ENCODE results near the gene DDX20.

The DDX20 gene

GRCh38 chr1:111742938-111743549 lies 12.7 kb upstream of the DDX20 start:
- no peak for TF ChIP-seq CTCF (IDR thresholded peaks at IDR 0.05; ENCODE audit: poor library complexity, severe bottlenecking)
- Histone ChIP-seq H3K4me3 (ENCODE audit: severe bottlenecking) (no peak overlapping the region), H3K27me3 (ENCODE audit: insufficient read depth, poor library complexity, severe bottlenecking) (peaks cover 7% of the 10 kb centered on the region), H3K27ac (ENCODE audit: poor library complexity, severe bottlenecking) (no peak overlapping the region), H3K36me3 (ENCODE audit: low read depth) (no peaks in the 10 kb centered on the region), H3K9me3 (ENCODE audit: severe bottlenecking) (no peaks in the 10 kb centered on the region), H3K4me1 (ENCODE audit: insufficient read depth, poor library complexity, severe bottlenecking) (no peaks in the 10 kb centered on the region)
- ATAC-seq (ENCODE audit: low read depth), result no peak
- DNase-seq (ENCODE audit: low spot score), result no peak

- H3K4me3 ChIP-seq (ENCODE audit: severe bottlenecking), result no peak overlapping the region
- peaks cover 7% of the 10 kb centered on the region for H3K27me3 ChIP-seq (ENCODE audit: insufficient read depth, poor library complexity, severe bottlenecking)
- H3K27ac ChIP-seq (ENCODE audit: poor library complexity, severe bottlenecking), result no peak overlapping the region
- no peaks in the 10 kb centered on the region for H3K4me1 ChIP-seq (ENCODE audit: insufficient read depth, poor library complexity, severe bottlenecking)
- no peak for DNase-seq (ENCODE audit: low spot score)
- H3K36me3 ChIP-seq (ENCODE audit: low read depth), result no peaks in the 10 kb centered on the region
- TF ChIP-seq CTCF (IDR thresholded peaks at IDR 0.05; ENCODE audit: poor library complexity, severe bottlenecking), result no peak
- no peaks in the 10 kb centered on the region for H3K9me3 ChIP-seq (ENCODE audit: severe bottlenecking)
- no peak for ATAC-seq (ENCODE audit: low read depth)
These were observed 12.0 kb upstream of the DDX20 start for GRCh38 chr1:111743679-111744101.

- ATAC-seq (ENCODE audit: low read depth) (no peak), DNase-seq (ENCODE audit: low spot score) (no peak)
- no peak overlapping the region for H3K4me3 ChIP-seq (ENCODE audit: severe bottlenecking)
- TF ChIP-seq CTCF (IDR thresholded peaks at IDR 0.05; ENCODE audit: poor library complexity, severe bottlenecking), result no peak
- H3K4me1 ChIP-seq (ENCODE audit: insufficient read depth, poor library complexity, severe bottlenecking), result no peaks in the 10 kb centered on the region
- H3K9me3 ChIP-seq (ENCODE audit: severe bottlenecking), result no peaks in the 10 kb centered on the region
- H3K36me3 ChIP-seq (ENCODE audit: low read depth), result no peaks in the 10 kb centered on the region
- H3K27ac ChIP-seq (ENCODE audit: poor library complexity, severe bottlenecking), result no peak overlapping the region
- no peaks in the 10 kb centered on the region for H3K27me3 ChIP-seq (ENCODE audit: insufficient read depth, poor library complexity, severe bottlenecking)
These were observed 9.8 kb upstream of the DDX20 start for GRCh38 chr1:111745675-111746613.

GRCh38 chr1:111746614-111746999 lies 9.1 kb upstream of the DDX20 start:
- DNase-seq (ENCODE audit: low spot score), result no peak
- Histone ChIP-seq H3K36me3 (ENCODE audit: low read depth) (no peaks in the 10 kb centered on the region), H3K27me3 (ENCODE audit: insufficient read depth, poor library complexity, severe bottlenecking) (no peaks in the 10 kb centered on the region), H3K27ac (ENCODE audit: poor library complexity, severe bottlenecking) (no peak overlapping the region), H3K9me3 (ENCODE audit: severe bottlenecking) (no peaks in the 10 kb centered on the region), H3K4me3 (ENCODE audit: severe bottlenecking) (no peak overlapping the region), H3K4me1 (ENCODE audit: insufficient read depth, poor library complexity, severe bottlenecking) (no peaks in the 10 kb centered on the region)
- ATAC-seq (ENCODE audit: low read depth), result no peak
- TF ChIP-seq CTCF (IDR thresholded peaks at IDR 0.05; ENCODE audit: poor library complexity, severe bottlenecking), result no peak

Measured in RWPE2 (cell line).